Non-pigmented ciliary epithelial cell (primary cell): ENCODE measurements around the gene CCN5.

ENCODE experiments used
- DNase-seq: peaks from one replicate; pipeline ENCODE4 v3.0.0-alpha.2; 2010; ENCODE audit warnings: low read depth

CCN5 gene

GRCh38 chr20:44716309-44717106, 1.3 kb downstream of the CCN5 start:
- DNase-seq: no peak

- no peak for DNase-seq
Observed at GRCh38 chr20:44717986-44718385, 2.8 kb downstream of the CCN5 start.

DNA sequence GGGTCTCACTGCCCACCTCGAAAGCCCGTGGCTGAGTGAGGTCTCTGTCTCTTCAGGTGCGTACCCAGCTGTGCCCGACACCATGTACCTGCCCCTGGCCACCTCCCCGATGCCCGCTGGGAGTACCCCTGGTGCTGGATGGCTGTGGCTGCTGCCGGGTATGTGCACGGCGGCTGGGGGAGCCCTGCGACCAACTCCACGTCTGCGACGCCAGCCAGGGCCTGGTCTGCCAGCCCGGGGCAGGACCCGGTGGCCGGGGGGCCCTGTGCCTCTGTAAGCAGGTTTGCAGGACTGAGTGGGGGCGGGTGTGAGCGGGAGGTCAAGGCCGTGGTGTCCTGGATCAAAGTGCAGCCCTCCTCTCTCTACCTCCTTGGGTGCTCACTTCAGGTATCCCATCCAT, 4.7 kb downstream of the CCN5 start:
- DNase-seq: no peak

GRCh38 chr20:44720621-44720996, 5.4 kb downstream of the CCN5 start:
- no peak for DNase-seq

DNA sequence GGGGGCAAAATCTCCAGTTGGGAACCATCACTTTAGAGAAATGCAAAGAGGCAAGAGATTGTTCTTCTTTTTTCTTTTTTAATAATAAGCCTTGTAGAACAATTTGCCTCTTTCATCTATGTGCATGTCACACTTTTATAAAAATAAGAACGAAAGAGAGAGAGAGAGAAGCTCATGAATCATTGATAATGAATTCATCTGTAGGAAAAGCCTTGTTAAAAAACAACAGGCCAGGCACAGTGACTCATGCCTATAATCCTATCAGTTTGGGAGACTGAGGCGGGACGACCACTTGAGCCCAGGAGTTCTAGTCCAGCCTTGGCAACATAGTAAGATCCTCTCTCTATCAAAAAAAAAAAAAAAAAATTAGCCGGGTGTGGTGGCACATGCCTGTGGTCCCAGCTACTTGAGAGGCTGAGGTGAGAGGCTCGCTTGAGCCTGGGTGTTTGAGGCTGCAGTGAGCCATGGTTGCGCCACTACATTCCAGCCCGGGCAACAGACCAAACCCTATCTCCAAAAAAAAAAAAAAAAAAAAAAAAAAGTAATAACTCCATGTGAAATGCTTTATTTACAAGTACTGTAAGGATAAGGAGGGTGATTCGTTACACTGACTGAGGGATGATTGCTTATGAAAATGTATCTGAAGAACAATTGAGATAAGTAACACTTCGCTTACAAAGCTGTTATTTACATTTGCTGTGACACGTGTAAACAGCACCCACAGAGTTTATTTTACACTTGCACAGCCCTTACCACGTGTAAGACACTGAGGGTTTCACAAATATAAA, 6.0 kb downstream of the CCN5 start:
- DNase-seq: no peak

DNA sequence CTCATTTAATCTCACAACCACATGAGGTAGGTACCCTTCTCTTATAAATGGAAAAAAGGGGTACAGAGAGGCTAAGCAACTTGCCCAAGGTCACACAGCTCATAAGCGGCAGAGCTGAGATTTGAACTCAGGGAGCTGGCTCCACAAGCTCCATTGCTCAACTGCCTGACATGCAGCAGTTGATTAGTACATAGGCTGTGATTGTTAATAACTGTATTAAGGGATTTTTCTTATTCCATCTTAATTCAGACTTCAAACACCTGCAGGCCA, 6.6 kb downstream of the CCN5 start:
- no peak for DNase-seq

DNA sequence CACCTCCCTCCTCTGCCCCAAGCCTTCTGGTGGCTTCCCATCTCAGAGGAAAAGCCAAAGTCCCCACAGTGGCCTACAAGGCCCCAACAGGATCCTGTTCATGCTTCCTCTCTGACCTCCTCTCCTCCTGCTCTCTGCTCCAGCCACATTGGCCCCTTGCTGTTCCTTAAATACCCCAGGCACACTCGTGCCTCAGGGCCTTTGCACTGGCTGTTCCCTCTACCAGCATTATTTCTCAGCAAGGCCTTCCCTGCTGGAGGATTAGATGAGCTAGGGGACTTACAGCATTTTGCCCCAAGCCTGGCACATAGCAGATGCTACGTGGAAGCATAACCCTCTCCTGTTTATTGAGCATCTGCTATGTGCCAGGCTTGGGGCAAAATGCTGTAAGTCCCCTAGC, 7.8 kb downstream of the CCN5 start:
- no peak for DNase-seq

- no peak for DNase-seq
Observed at GRCh38 chr20:44723391-44723790, 8.2 kb downstream of the CCN5 start.

- DNase-seq: no peak
Observed at GRCh38 chr20:44723798-44724362, 8.7 kb downstream of the CCN5 start.

GRCh38 chr20:44724423-44725091, 9.4 kb downstream of the CCN5 start:
- no peak for DNase-seq

- DNase-seq: no peak
Observed at GRCh38 chr20:44725837-44726236, 10.7 kb downstream of the CCN5 start.

DNA sequence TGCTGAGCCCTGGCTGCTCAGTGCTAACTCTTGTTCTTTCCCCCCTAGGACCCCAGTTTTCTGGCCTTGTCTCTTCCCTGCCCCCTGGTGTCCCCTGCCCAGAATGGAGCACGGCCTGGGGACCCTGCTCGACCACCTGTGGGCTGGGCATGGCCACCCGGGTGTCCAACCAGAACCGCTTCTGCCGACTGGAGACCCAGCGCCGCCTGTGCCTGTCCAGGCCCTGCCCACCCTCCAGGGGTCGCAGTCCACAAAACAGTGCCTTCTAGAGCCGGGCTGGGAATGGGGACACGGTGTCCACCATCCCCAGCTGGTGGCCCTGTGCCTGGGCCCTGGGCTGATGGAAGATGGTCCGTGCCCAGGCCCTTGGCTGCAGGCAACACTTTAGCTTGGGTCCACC, 11.9 kb downstream of the CCN5 start:
- DNase-seq: no peak

- DNase-seq: no peak
Observed at GRCh38 chr20:44727651-44728050, 12.5 kb downstream of the CCN5 start.

DNA sequence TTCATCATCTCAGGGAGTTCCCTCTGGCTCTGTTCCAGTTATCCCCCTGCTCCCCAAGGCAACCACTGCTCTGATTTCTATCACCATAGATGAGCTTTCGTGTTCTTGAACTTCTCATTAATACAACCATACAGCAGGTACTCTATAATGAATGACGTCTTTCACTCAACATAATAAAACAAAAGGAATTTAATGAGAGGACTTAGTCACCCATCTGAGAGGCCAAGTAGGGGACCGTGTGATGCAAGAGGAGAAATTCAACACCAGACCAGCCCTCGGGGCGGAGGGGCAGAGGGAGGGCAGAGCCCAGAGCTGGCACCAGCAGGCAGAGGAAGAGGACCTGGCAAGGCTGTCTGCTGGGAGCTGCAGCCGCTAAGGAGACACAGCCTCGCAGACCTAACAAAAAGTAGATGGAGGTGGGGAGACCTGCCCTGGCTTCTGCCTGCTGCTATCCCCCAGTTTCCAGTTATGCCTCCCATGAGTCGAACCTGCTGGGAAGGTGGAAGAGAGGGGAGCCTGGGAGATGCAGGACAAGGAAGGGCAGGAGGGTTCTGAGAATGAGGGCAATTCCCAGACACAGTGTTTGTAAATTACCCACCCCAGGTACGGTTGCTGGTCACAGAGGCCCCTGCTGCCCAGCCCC, 13.8 kb downstream of the CCN5 start:
- DNase-seq: no peak

- DNase-seq: no peak
Observed at GRCh38 chr20:44730441-44730840, 15.3 kb downstream of the CCN5 start.

- no peak for DNase-seq
Observed at GRCh38 chr20:44731657-44732056, 16.5 kb downstream of the CCN5 start.

DNA sequence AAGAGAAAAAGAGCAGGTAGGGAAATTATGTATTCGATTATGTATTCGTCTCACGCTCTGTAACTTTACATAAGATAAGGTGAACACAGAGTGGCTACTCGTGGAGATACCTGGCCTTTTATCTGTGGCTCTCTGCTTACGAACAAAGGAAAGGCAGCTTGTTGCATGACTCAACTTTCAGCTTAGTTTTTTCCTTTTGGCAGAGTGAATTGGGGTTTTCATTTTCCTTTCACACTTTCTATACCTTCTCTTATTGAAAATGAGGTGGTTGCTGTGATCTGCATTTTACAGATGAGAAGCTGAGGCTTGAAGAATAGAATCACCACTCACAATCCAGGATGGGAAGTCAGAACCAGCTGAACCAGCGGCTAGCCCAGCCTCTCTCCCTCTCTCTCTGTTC, 17.2 kb downstream of the CCN5 start:
- no peak for DNase-seq

- no peak for DNase-seq
Observed at GRCh38 chr20:44733341-44734069, 18.3 kb downstream of the CCN5 start.

- DNase-seq: no peak
Observed at GRCh38 chr20:44734938-44735337, 19.8 kb downstream of the CCN5 start.

DNA sequence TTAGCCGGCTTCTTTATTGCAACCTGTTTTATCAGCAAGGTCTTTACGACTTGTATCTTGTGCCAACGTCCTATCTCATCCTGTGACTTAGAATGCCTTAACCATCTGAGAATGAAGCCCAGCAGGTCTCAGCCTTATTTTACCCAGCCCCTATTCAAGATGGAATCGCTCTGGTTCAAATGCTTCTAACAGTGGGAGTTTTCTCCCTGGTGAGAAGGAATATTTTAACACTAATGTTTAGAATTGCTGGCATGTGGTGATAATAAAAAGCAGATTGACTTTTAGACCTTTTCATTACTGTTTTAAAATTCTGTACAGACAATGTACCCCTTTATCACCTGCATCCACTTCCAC, 20.6 kb downstream of the CCN5 start:
- no peak for DNase-seq

GRCh38 chr20:44736170-44737021, 21.2 kb downstream of the CCN5 start:
- no peak for DNase-seq
